Thoracic aorta (tissue), 2 donors: Measurements from ENCODE around the gene FREM3. TPM values are rescaled to one million over a fixed set of nuclear protein-coding genes. Genes with fewer than 3 reads are reported as not detected.

Experiments used
- ATAC-seq: fragments of 150-250 bp; one replicate; pipeline ENCODE4 v1.8.0; 2017; ENCODE audit warnings: low read depth; ENCODE audit not compliant: insufficient number of reproducible peaks, low FRiP score
- DNase-seq: peaks from one replicate; pipeline ENCODE4 v3.0.0-alpha.2; 2020; ENCODE audit warnings: low spot score
- H3K27ac ChIP-seq, 2 donors: fragments of 200-600 bp; sonication (generic); 1 replicate in 1 of 2; 2 replicates in 1 of 2; pipeline ENCODE4 v1.5.1; 2016; ENCODE audit warnings: mild to moderate bottlenecking in 2 of 2, moderate library complexity in 2 of 2
- H3K27me3 ChIP-seq: fragments of 200-600 bp; sonication (generic); replicated peaks from 2 replicates; pipeline ENCODE4 v1.6.0; 2016; ENCODE audit warnings: mild to moderate bottlenecking; ENCODE audit not compliant: insufficient read depth
- H3K36me3 ChIP-seq: fragments of 200-600 bp; sonication (generic); one replicate; pipeline ENCODE4 v1.5.1; 2016
- H3K4me1 ChIP-seq, 2 donors: fragments of 200-600 bp; sonication (generic); 1 replicate in 1 of 2; 2 replicates in 1 of 2; pipeline versions ENCODE4 v1.5.1 to v1.6.0; 2016; ENCODE audit warnings: low read depth in 2 of 2, mild to moderate bottlenecking in 1 of 2; ENCODE audit not compliant: control insufficient read depth in 1 of 2
- H3K4me3 ChIP-seq: fragments of 200-600 bp; sonication (generic); 2 replicates; pipeline ENCODE4 v1.5.1; 2016; ENCODE audit warnings: mild to moderate bottlenecking
- H3K9me3 ChIP-seq: fragments of 200-600 bp; sonication (generic); 2 replicates; pipeline ENCODE4 v1.5.1; 2016
- CTCF ChIP-seq: fragments of 200-600 bp; sonication (generic); IDR thresholded peaks from one replicate; pipeline ENCODE4 v1.5.1; 2019; ENCODE audit warnings: antibody characterized with exemption
- total RNA-seq, 2 donors: library from RNA; depleted of rRNA; stranded (reverse); fragments of >200 nt; gene quantifications; one replicate each; pipeline versions ENCODE4 v1.1.0 to v1.2.3, GENCODE V29; 2016

FREM3 gene
- total RNA-seq, 2 donors from 2014 or later = 0.14 TPM

GRCh38 chr4:143559757-143560147 is 140.7 kb downstream of the FREM3 start:
- TF ChIP-seq CTCF = no peak
- Histone ChIP-seq H3K36me3 (no peaks in the 10 kb centered on the region), H3K4me3 (peak overlapping the region; percentile 82), H3K9me3 (no peaks in the 10 kb centered on the region), H3K4me1 (peaks cover 5 to 9% of the 10 kb centered on the region in 2 donors), H3K27ac (peak overlapping the region; percentile 19 to 38), H3K27me3 (no peaks in the 10 kb centered on the region)
- ATAC-seq (no peak), DNase-seq (no peak)

GRCh38 chr4:143558823-143559756 is 141.4 kb downstream of the FREM3 start:
- Histone ChIP-seq H3K27me3 (no peaks in the 10 kb centered on the region), H3K36me3 (no peaks in the 10 kb centered on the region), H3K4me1 (peaks cover 5 to 9% of the 10 kb centered on the region in 2 donors), H3K27ac (peak overlapping the region; percentile 19 to 38), H3K9me3 (no peaks in the 10 kb centered on the region), H3K4me3 (peak overlapping the region; percentile 82)
- DNase-seq (no peak), ATAC-seq (peak; percentile 68)
- TF ChIP-seq CTCF = peak; percentile 49

- H3K4me1 ChIP-seq = peaks cover 5 to 9% of the 10 kb centered on the region in 2 donors
- no peak for TF ChIP-seq CTCF
- H3K4me3 ChIP-seq = peak overlapping the region; percentile 82
- DNase-seq = no peak
- H3K27me3 ChIP-seq = no peaks in the 10 kb centered on the region
- no peaks in the 10 kb centered on the region for H3K36me3 ChIP-seq
- H3K9me3 ChIP-seq = no peaks in the 10 kb centered on the region
- no peak for ATAC-seq
- no peak overlapping the region for H3K27ac ChIP-seq
These were observed 142.2 kb downstream of the FREM3 start for GRCh38 chr4:143558286-143558685.

- H3K27me3 ChIP-seq = no peaks in the 10 kb centered on the region
- H3K36me3 ChIP-seq = no peaks in the 10 kb centered on the region
- no peak for ATAC-seq
- H3K9me3 ChIP-seq = no peaks in the 10 kb centered on the region
- TF ChIP-seq CTCF = no peak
- H3K27ac ChIP-seq = no peak overlapping the region
- DNase-seq = no peak
- no peak overlapping the region for H3K4me3 ChIP-seq
- H3K4me1 ChIP-seq = peaks cover 5 to 9% of the 10 kb centered on the region in 2 donors
These were observed 144.8 kb downstream of the FREM3 start for GRCh38 chr4:143555676-143556075.

GRCh38 chr4:143554728-143555597 is 145.5 kb downstream of the FREM3 start:
- Histone ChIP-seq H3K4me3 (no peak overlapping the region), H3K9me3 (no peaks in the 10 kb centered on the region), H3K4me1 (peaks cover 5% of the 10 kb centered on the region in 2 donors), H3K36me3 (no peaks in the 10 kb centered on the region), H3K27me3 (no peaks in the 10 kb centered on the region), H3K27ac (no peak overlapping the region)
- ATAC-seq (no peak), DNase-seq (no peak)
- TF ChIP-seq CTCF = no peak
